ENCODE measurements around the gene SMYD3. TPM values are rescaled to one million over a fixed set of nuclear protein-coding genes. Genes with fewer than 3 reads are reported as not detected.

The SMYD3 gene
- total RNA-seq, 4 donors from 2014 or later, result 15.6 to 21.1 (median 18.4) TPM

GRCh38 chr1:245997471-245998258 is 509.4 kb downstream of the SMYD3 start:
- no peak for TF ChIP-seq CTCF (IDR thresholded peaks at IDR 0.05; ENCODE audit: low read depth)

- TF ChIP-seq CTCF (IDR thresholded peaks at IDR 0.05; ENCODE audit: low read depth), result no peak
Measured at GRCh38 chr1:245996811-245997210, 510.3 kb downstream of the SMYD3 start.

- no peak for TF ChIP-seq CTCF (IDR thresholded peaks at IDR 0.05; ENCODE audit: low read depth)
Measured at GRCh38 chr1:245995474-245995873, 511.6 kb downstream of the SMYD3 start.

- TF ChIP-seq CTCF (IDR thresholded peaks at IDR 0.05; ENCODE audit: low read depth), result no peak
Measured at GRCh38 chr1:245991266-245991665, 515.8 kb downstream of the SMYD3 start.

GRCh38 chr1:245990315-245991022 is 516.6 kb downstream of the SMYD3 start:
- no peak for TF ChIP-seq CTCF (IDR thresholded peaks at IDR 0.05; ENCODE audit: low read depth)

- no peak for TF ChIP-seq CTCF (IDR thresholded peaks at IDR 0.05; ENCODE audit: low read depth)
Measured at GRCh38 chr1:245988393-245989078, 518.5 kb downstream of the SMYD3 start.

GRCh38 chr1:245987997-245988392 is 519.1 kb downstream of the SMYD3 start:
- no peak for TF ChIP-seq CTCF (IDR thresholded peaks at IDR 0.05; ENCODE audit: low read depth)
